GM23338 (cell line): ENCODE data around the gene KRT1. TPM values are rescaled to one million over a fixed set of nuclear protein-coding genes. Genes with fewer than 3 reads are reported as not detected.

Experiments
- ATAC-seq: fragments of 200-7000 bp; cut with Tn5 transposase; 3 replicates; pipeline ENCODE4 v1.9.1; 2020
- DNase-seq: peaks from one replicate; pipeline ENCODE4 v3.0.0-alpha.2; 2015; ENCODE audit warnings: low spot score
- H2AFZ ChIP-seq: fragments of 200-600 bp; sonication (generic); 2 replicates; pipeline ENCODE4 v1.8.0; 2016; ENCODE audit warnings: antibody characterized with exemption, mild to moderate bottlenecking, moderate library complexity
- H3F3A ChIP-seq: fragments of 200-600 bp; sonication (generic); replicated peaks from 2 replicates; pipeline ENCODE4 v1.8.0; 2017; ENCODE audit warnings: antibody characterized with exemption, mixed run types, low read depth
- H3K27ac ChIP-seq: fragments of 200-600 bp; sonication (generic); 2 replicates; pipeline ENCODE4 v1.6.1; 2016; ENCODE audit warnings: low read depth
- H3K27me3 ChIP-seq: fragments of 200-600 bp; sonication (generic); 2 replicates; pipeline ENCODE4 v1.8.0; 2016; ENCODE audit warnings: mild to moderate bottlenecking, mixed run types, moderate library complexity; ENCODE audit not compliant: insufficient read depth
- H3K36me3 ChIP-seq: fragments of 200-600 bp; sonication (generic); 2 replicates; pipeline ENCODE4 v1.8.0; 2016; ENCODE audit warnings: mild to moderate bottlenecking; ENCODE audit not compliant: insufficient read depth
- H3K4me1 ChIP-seq: fragments of 200-600 bp; sonication (generic); 2 replicates; pipeline ENCODE4 v1.8.0; 2016; ENCODE audit warnings: mild to moderate bottlenecking, moderate library complexity; ENCODE audit not compliant: insufficient read depth
- H3K4me2 ChIP-seq: fragments of 200-600 bp; sonication (generic); 2 replicates; pipeline ENCODE4 v1.7.1; 2017; ENCODE audit warnings: mixed run types
- H3K4me3 ChIP-seq: fragments of 200-600 bp; sonication (generic); 2 replicates; pipeline ENCODE4 v1.6.1; 2016; ENCODE audit warnings: mixed run types
- H3K79me2 ChIP-seq: fragments of 200-600 bp; sonication (generic); replicated peaks from 2 replicates; pipeline ENCODE4 v1.8.0; 2017; ENCODE audit warnings: mild to moderate bottlenecking; ENCODE audit not compliant: insufficient read depth
- H3K9me2 ChIP-seq: fragments of 200-600 bp; sonication (generic); 2 replicates; pipeline ENCODE4 v1.8.0; 2017; ENCODE audit not compliant: insufficient read depth
- H4K20me1 ChIP-seq: fragments of 200-600 bp; sonication (generic); replicated peaks from 2 replicates; pipeline ENCODE4 v1.8.0; 2017; ENCODE audit warnings: mild to moderate bottlenecking; ENCODE audit not compliant: insufficient read depth
- H3K27ac Mint-ChIP-seq: 2 replicates; pipeline ENCODE4 v1.8.0; 2020; ENCODE audit warnings: inconsistent platforms, mild to moderate bottlenecking, moderate library complexity, mixed read lengths
- H3K27me3 Mint-ChIP-seq: 3 replicates; pipeline ENCODE4 v1.8.0; 2022; ENCODE audit warnings: low read depth, mild to moderate bottlenecking, moderate library complexity, mixed read lengths, inconsistent platforms; ENCODE audit not compliant: insufficient read depth, poor library complexity
- H3K36me3 Mint-ChIP-seq: 3 replicates; pipeline ENCODE4 v1.8.0; 2021; ENCODE audit warnings: low read depth, mild to moderate bottlenecking, inconsistent platforms, moderate library complexity, mixed read lengths
- H3K4me1 Mint-ChIP-seq: 3 replicates; pipeline ENCODE4 v1.8.0; 2020; ENCODE audit warnings: mild to moderate bottlenecking, inconsistent platforms, mixed read lengths
- H3K4me3 Mint-ChIP-seq: 3 replicates; pipeline ENCODE4 v1.8.0; 2021; ENCODE audit warnings: moderate library complexity, mild to moderate bottlenecking, inconsistent platforms, mixed read lengths
- H3K9me3 Mint-ChIP-seq: 3 replicates; pipeline ENCODE4 v1.8.0; 2020; ENCODE audit warnings: moderate library complexity, mild to moderate bottlenecking, inconsistent platforms, mixed read lengths
- CREB1 ChIP-seq: fragments of 250-450 bp; sonication (Bioruptor Pico); IDR thresholded peaks from 2 replicates; pipeline ENCODE4 v1.5.0; 2020; ENCODE audit warnings: low read depth, mild to moderate bottlenecking, moderate library complexity
- ETS1 ChIP-seq: IDR thresholded peaks from 2 replicates; pipeline ENCODE4 v1.6.1; 2016; ENCODE audit warnings: antibody characterized with exemption
- EZH2 ChIP-seq: fragments of 200-600 bp; sonication (generic); IDR thresholded peaks from one replicate; pipeline ENCODE4 v1.8.0; 2017; ENCODE audit warnings: antibody characterized with exemption, mild to moderate bottlenecking, low read depth; ENCODE audit not compliant: unreplicated experiment
- EZH2phosphoT487 ChIP-seq: fragments of 200-600 bp; sonication (generic); IDR thresholded peaks from one replicate; pipeline ENCODE4 v1.8.1; 2018; ENCODE audit warnings: antibody characterized with exemption; ENCODE audit not compliant: unreplicated experiment
- NANOG ChIP-seq: IDR thresholded peaks from 2 replicates; pipeline ENCODE4 v1.6.1; 2016; ENCODE audit warnings: antibody characterized with exemption, borderline replicate concordance
- POLR2AphosphoS5 ChIP-seq: IDR thresholded peaks from 2 replicates; pipeline ENCODE4 v1.6.1; 2016; ENCODE audit warnings: antibody characterized with exemption, low read depth
- REST ChIP-seq: IDR thresholded peaks from one replicate; pipeline ENCODE4 v1.6.1; 2018; ENCODE audit warnings: antibody characterized with exemption; ENCODE audit not compliant: unreplicated experiment
- STAT1 ChIP-seq: IDR thresholded peaks from one replicate; pipeline ENCODE4 v1.6.1; 2016; ENCODE audit warnings: antibody characterized with exemption; ENCODE audit not compliant: unreplicated experiment
- ZNF114 ChIP-seq: fragments of 250-450 bp; sonication (Bioruptor Pico); IDR thresholded peaks from 2 replicates; pipeline ENCODE4 v1.5.0; 2020; ENCODE audit warnings: mild to moderate bottlenecking, moderate library complexity
- ZNF331 ChIP-seq: fragments of 250-450 bp; sonication (Bioruptor Pico); IDR thresholded peaks from 2 replicates; pipeline ENCODE4 v1.5.0; 2020; ENCODE audit warnings: low read depth, mild to moderate bottlenecking, moderate library complexity
- polyA plus RNA-seq: library from polyadenylated mRNA; unstranded; fragments of >200 nt; fragmentation: Nextera tagmentation; extraction: Ambion mirVana; gene quantifications from 2 replicates; pipeline ENCODE4 v1.2.1, GENCODE V29; 2016
- total RNA-seq: library from RNA; depleted of rRNA; stranded (reverse); fragments of >200 nt; shearing (Covaris generic); gene quantifications from 2 replicates; pipeline ENCODE4 v1.2.3, GENCODE V29; 2014

KRT1 gene
- total and polyA plus RNA-seq, 2 experiments from 2014 or later: not detected

GRCh38 chr12:52687497-52688385 lies 7.5 kb upstream of the KRT1 start:
- H3K4me1 Mint-ChIP-seq: peaks cover 8% of the 10 kb centered on the region
- H3K27ac ChIP-seq: no peak overlapping the region
- no peak for TF ChIP-seq REST
- peaks cover 28% of the 10 kb centered on the region for H3K27me3 Mint-ChIP-seq
- DNase-seq: no peak
- no peak overlapping the region for H3K4me2 ChIP-seq
- no peak overlapping the region for H3K4me3 ChIP-seq
- H3K36me3 ChIP-seq: no peaks in the 10 kb centered on the region
- H3K4me1 ChIP-seq: peaks cover 9% of the 10 kb centered on the region
- no peak overlapping the region for H3K4me3 Mint-ChIP-seq
- H3K9me3 Mint-ChIP-seq: no peaks in the 10 kb centered on the region
- no peak for ATAC-seq
- peaks cover 28% of the 10 kb centered on the region for H3K27me3 ChIP-seq
- H3K9me2 ChIP-seq: no peaks in the 10 kb centered on the region
- no peaks in the 10 kb centered on the region for H4K20me1 ChIP-seq
- no peak overlapping the region for H2AFZ ChIP-seq
- no peaks in the 10 kb centered on the region for H3F3A ChIP-seq
- H3K27ac Mint-ChIP-seq: no peak overlapping the region
- no peaks in the 10 kb centered on the region for H3K36me3 Mint-ChIP-seq
- no peaks in the 10 kb centered on the region for H3K79me2 ChIP-seq

GRCh38 chr12:52686756-52687487 lies 6.7 kb upstream of the KRT1 start:
- H3K36me3 Mint-ChIP-seq: no peaks in the 10 kb centered on the region
- no peak overlapping the region for H3K4me3 ChIP-seq
- H3K27me3 ChIP-seq: peaks cover 25% of the 10 kb centered on the region
- H3K9me3 Mint-ChIP-seq: no peaks in the 10 kb centered on the region
- H3F3A ChIP-seq: no peaks in the 10 kb centered on the region
- H3K4me1 ChIP-seq: peaks cover 9% of the 10 kb centered on the region
- H2AFZ ChIP-seq: no peak overlapping the region
- H3K4me2 ChIP-seq: no peak overlapping the region
- H3K4me1 Mint-ChIP-seq: peaks cover 8% of the 10 kb centered on the region
- H3K79me2 ChIP-seq: no peaks in the 10 kb centered on the region
- no peak overlapping the region for H3K27ac Mint-ChIP-seq
- H4K20me1 ChIP-seq: no peaks in the 10 kb centered on the region
- H3K9me2 ChIP-seq: no peaks in the 10 kb centered on the region
- DNase-seq: no peak
- H3K27ac ChIP-seq: no peak overlapping the region
- no peak for TF ChIP-seq POLR2AphosphoS5
- TF ChIP-seq ETS1: no peak
- TF ChIP-seq EZH2: no peak
- no peak for TF ChIP-seq ZNF114
- no peak for TF ChIP-seq REST
- no peak for TF ChIP-seq STAT1
- TF ChIP-seq EZH2phosphoT487: no peak
- no peak for TF ChIP-seq NANOG
- TF ChIP-seq ZNF331 (CRISPR knock-in tag): no peak
- TF ChIP-seq CREB1: no peak
- H3K27me3 Mint-ChIP-seq: peaks cover 22% of the 10 kb centered on the region
- no peak for ATAC-seq
- H3K4me3 Mint-ChIP-seq: no peak overlapping the region
- H3K36me3 ChIP-seq: no peaks in the 10 kb centered on the region
